Smooth muscle cell (in vitro differentiated cells): Measurements from ENCODE around the gene LOC101059915.
"Not testable (repeated sequence)": the region's sequence is repeated elsewhere in the genome, so short reads cannot be mapped to it uniquely, and the experiment has no call there.

Experiments
- DNase-seq: peaks from one replicate; lab custom pipeline; 2025; ENCODE audit not compliant: unreplicated experiment; lab: John Stamatoyannopoulos, UW
- H2AFZ ChIP-seq: fragments of 200-600 bp; sonication (generic); 2 replicates; pipeline ENCODE4 v1.6.0; 2016; ENCODE audit warnings: antibody characterized with exemption, low read depth, mild to moderate bottlenecking
- H3F3A ChIP-seq: fragments of 200-600 bp; sonication (generic); 2 replicates; pipeline ENCODE4 v1.6.0; 2017; ENCODE audit warnings: antibody characterized with exemption, low read depth
- H3K27ac ChIP-seq: fragments of 200-600 bp; sonication (generic); 2 replicates; pipeline ENCODE4 v1.5.1; 2016; ENCODE audit warnings: low read depth, mild to moderate bottlenecking
- H3K27me3 ChIP-seq: fragments of 200-600 bp; sonication (generic); 2 replicates; pipeline ENCODE4 v1.6.1; 2016; ENCODE audit warnings: low read depth, mild to moderate bottlenecking
- H3K36me3 ChIP-seq: fragments of 200-600 bp; sonication (generic); 2 replicates; pipeline ENCODE4 v1.5.1; 2016; ENCODE audit warnings: low read depth
- H3K4me1 ChIP-seq: fragments of 200-600 bp; sonication (generic); 2 replicates; pipeline ENCODE4 v1.5.1; 2016; ENCODE audit warnings: low read depth
- H3K4me2 ChIP-seq: fragments of 200-600 bp; sonication (generic); 2 replicates; pipeline ENCODE4 v1.6.0; 2016; ENCODE audit warnings: mild to moderate bottlenecking
- H3K4me3 ChIP-seq: fragments of 200-600 bp; sonication (generic); 2 replicates; pipeline ENCODE4 v1.5.1; 2016; ENCODE audit warnings: mild to moderate bottlenecking
- H3K79me2 ChIP-seq: fragments of 200-600 bp; sonication (generic); 2 replicates; pipeline ENCODE4 v1.6.0; 2016; ENCODE audit warnings: low read depth, mild to moderate bottlenecking
- H3K9ac ChIP-seq: fragments of 200-600 bp; sonication (generic); 2 replicates; pipeline ENCODE4 v1.6.0; 2016; ENCODE audit warnings: low read depth
- H3K9me3 ChIP-seq: fragments of 200-600 bp; sonication (generic); replicated peaks from 2 replicates; pipeline ENCODE4 v1.5.1; 2016; ENCODE audit warnings: low read depth
- H4K20me1 ChIP-seq: fragments of 200-600 bp; sonication (generic); 2 replicates; pipeline ENCODE4 v1.6.0; 2016; ENCODE audit warnings: low read depth
- CTCF ChIP-seq: fragments of 200-600 bp; sonication (generic); IDR thresholded peaks from 2 replicates; pipeline ENCODE4 v1.5.1; 2017; ENCODE audit warnings: borderline replicate concordance, mild to moderate bottlenecking, antibody characterized with exemption; ENCODE audit not compliant: insufficient read depth, poor library complexity, severe bottlenecking
- WGBS: methylation state at CpG from one replicate; pipeline ENCODE4 v1.1.7; 2016; ENCODE audit warnings: low lambda C conversion rate; 5-methylcytosine and 5-hydroxymethylcytosine counted together

The LOC101059915 gene

GRCh38 chrX:71671043-71671780, 3.9 kb downstream of the LOC101059915 start:
- 70% methylated on average over 12 of the region's 12 CpGs for WGBS
- Histone ChIP-seq H4K20me1 (no peaks in the 10 kb centered on the region), H3K4me1 (no peaks in the 10 kb centered on the region), H3K9me3 (no peaks in the 10 kb centered on the region), H3K4me2 (no peak overlapping the region), H3F3A (no peaks in the 10 kb centered on the region), H3K27me3 (no peaks in the 10 kb centered on the region), H3K9ac (no peak overlapping the region), H2AFZ (no peak overlapping the region), H3K4me3 (no peak overlapping the region), H3K27ac (no peak overlapping the region), H3K79me2 (no peaks in the 10 kb centered on the region), H3K36me3 (no peaks in the 10 kb centered on the region)
- no peak for DNase-seq
- TF ChIP-seq CTCF, result no peak

- no peak for DNase-seq
- Histone ChIP-seq H3K4me2 (no peak overlapping the region), H2AFZ (no peak overlapping the region), H3K4me3 (no peak overlapping the region), H3F3A (no peaks in the 10 kb centered on the region), H3K36me3 (no peaks in the 10 kb centered on the region), H3K27ac (no peak overlapping the region), H4K20me1 (no peaks in the 10 kb centered on the region), H3K27me3 (no peaks in the 10 kb centered on the region), H3K4me1 (no peaks in the 10 kb centered on the region), H3K9ac (no peak overlapping the region), H3K79me2 (no peaks in the 10 kb centered on the region), H3K9me3 (no peaks in the 10 kb centered on the region)
- 87% methylated on average over 11 of the region's 11 CpGs for WGBS
- TF ChIP-seq CTCF, result no peak
Observed at GRCh38 chrX:71671938-71672337, 4.6 kb downstream of the LOC101059915 start.

GRCh38 chrX:71675636-71676035, 8.3 kb downstream of the LOC101059915 start:
- H3F3A ChIP-seq, H3K27me3 ChIP-seq, H4K20me1 ChIP-seq, H2AFZ ChIP-seq, H3K36me3 ChIP-seq, H3K9ac ChIP-seq, DNase-seq, H3K27ac ChIP-seq, H3K4me1 ChIP-seq, H3K9me3 ChIP-seq, H3K4me2 ChIP-seq, H3K4me3 ChIP-seq, H3K79me2 ChIP-seq: not testable (repeated sequence)
- WGBS, result 90% methylated on average over 23 of the region's 23 CpGs

GRCh38 chrX:71676068-71676795, 8.9 kb downstream of the LOC101059915 start:
- H3K79me2 ChIP-seq, H3K9me3 ChIP-seq, H3K27ac ChIP-seq, H4K20me1 ChIP-seq, H3K9ac ChIP-seq, H3K4me2 ChIP-seq, H3F3A ChIP-seq, H3K27me3 ChIP-seq, H3K36me3 ChIP-seq, DNase-seq, H2AFZ ChIP-seq, H3K4me3 ChIP-seq, H3K4me1 ChIP-seq: not testable (repeated sequence)
- WGBS, result 89% methylated on average over 36 of the region's 43 CpGs

GRCh38 chrX:71677195-71677594, 9.8 kb downstream of the LOC101059915 start:
- 95% methylated on average over 4 of the region's 6 CpGs for WGBS
- H3K4me2 ChIP-seq, DNase-seq: not testable (repeated sequence)

More at GRCh38 chrX:71677195-71677594, 9.8 kb downstream of the LOC101059915 start:
- not testable (repeated sequence) for H2AFZ ChIP-seq, H4K20me1 ChIP-seq, H3K36me3 ChIP-seq, H3K27me3 ChIP-seq, H3F3A ChIP-seq, H3K27ac ChIP-seq, H3K9ac ChIP-seq, H3K4me3 ChIP-seq, H3K4me1 ChIP-seq, H3K79me2 ChIP-seq, H3K9me3 ChIP-seq
